ENCODE measurements around the gene RPP21. TPM values are rescaled to one million over a fixed set of nuclear protein-coding genes. Genes with fewer than 3 reads are reported as not detected.

Gene RPP21
- 100 to 1,000 TPM in 2 of 4 donors, 10 to 100 TPM in 2; 78.1 to 149 (median 113) TPM for total RNA-seq

DNA sequence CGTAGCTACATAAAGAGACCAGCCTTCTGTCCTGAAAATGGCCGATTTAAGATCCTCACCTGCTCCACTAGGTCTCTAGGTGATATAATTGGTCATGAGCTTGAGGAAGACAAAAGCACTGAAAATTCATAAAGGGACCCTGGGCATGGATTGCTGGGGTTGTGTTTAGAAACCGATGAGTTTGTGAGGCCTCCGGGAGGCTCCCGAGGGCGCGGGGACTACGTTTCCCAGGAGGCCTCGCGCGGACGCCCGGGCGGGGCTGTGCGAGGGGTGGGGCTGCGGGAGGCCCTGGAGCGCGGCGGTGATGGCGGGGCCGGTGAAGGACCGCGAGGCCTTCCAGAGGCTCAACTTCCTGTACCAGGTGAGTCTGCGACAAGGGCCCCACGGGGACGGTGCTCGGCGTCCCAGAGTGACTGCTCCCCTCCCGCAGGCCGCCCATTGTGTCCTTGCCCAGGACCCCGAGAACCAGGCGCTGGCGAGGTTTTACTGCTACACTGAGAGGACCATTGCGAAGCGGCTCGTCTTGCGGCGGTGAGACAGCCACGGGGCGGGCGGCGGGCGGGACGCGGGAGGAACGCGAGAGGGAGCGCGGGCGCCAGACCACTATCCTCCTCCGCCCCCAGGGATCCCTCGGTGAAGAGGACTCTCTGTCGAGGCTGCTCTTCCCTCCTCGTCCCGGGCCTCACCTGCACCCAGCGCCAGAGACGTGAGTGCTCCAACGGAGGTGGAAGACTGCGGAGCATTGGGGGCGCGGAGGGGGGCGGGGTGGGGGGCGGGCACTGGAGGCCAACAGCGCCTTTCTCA lies at the start of gene RPP21:
Gene RPP21, plus strand, starts transcription at position 289 of the 804 bp plus-strand sequence. Its CDS starts 16 bp downstream, at position 305.
- Histone ChIP-seq H3K4me1 (peaks cover 10 to 17% (median 16%) of the 10 kb centered on the region in 4 donors), H3K9me3 (no peaks in the 10 kb centered on the region), H3K36me3 (peaks cover 18 to 51% (median 34%) of the 10 kb centered on the region in 4 donors), H3K27ac (replicated peaks in 1 of 4) (peak within 1 kb of the TSS; percentile 85 to 95 (median 92)), H3K27me3 (no peaks in the 10 kb centered on the region), H3K4me3 (peak within 1 kb of the TSS; percentile 76 to 97 (median 85))
- 3% methylated on average over 33 of the region's 64 CpGs for WGBS
- TF ChIP-seq POLR2A (IDR thresholded peaks at IDR 0.05; ENCODE audit: low read depth) (peak; percentile 67), POLR2AphosphoS5 (IDR thresholded peaks at IDR 0.05) (peak; percentile 87 to 92), EP300 (IDR thresholded peaks at IDR 0.05) (no peak)
- TF ChIP-seq, protein P1, sequence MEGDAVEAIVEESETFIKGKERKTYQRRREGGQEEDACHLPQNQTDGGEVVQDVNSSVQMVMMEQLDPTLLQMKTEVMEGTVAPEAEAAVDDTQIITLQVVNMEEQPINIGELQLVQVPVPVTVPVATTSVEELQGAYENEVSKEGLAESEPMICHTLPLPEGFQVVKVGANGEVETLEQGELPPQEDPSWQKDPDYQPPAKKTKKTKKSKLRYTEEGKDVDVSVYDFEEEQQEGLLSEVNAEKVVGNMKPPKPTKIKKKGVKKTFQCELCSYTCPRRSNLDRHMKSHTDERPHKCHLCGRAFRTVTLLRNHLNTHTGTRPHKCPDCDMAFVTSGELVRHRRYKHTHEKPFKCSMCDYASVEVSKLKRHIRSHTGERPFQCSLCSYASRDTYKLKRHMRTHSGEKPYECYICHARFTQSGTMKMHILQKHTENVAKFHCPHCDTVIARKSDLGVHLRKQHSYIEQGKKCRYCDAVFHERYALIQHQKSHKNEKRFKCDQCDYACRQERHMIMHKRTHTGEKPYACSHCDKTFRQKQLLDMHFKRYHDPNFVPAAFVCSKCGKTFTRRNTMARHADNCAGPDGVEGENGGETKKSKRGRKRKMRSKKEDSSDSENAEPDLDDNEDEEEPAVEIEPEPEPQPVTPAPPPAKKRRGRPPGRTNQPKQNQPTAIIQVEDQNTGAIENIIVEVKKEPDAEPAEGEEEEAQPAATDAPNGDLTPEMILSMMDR (IDR thresholded peaks at IDR 0.05) = no peak
- intact Hi-C loops (cut with DNase I) = no loop called here
- no peak for DNase-seq (ENCODE audit: extremely low spot score)

DNA sequence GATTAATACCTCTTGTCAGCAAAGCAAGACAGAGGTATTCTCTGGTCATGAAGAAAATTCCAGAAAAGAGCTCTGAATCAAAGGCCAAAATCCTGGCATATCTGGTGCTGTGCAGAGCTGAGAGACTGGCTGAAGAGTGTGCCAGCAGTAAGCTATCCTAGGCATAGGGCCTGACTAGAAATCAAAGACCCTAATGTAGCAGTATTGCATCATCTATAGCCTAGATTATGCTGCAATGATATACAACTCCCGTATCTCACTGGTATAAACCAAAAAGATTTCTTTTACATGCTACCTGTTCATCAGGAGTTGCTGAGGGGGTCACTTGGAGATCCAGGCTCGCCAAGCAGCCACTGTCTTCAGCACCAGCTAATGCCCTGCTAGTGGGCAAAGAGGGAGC lies 49.1 kb upstream of the RPP21 start:
- Histone ChIP-seq H3K4me3 (no peak overlapping the region), H3K36me3 (peaks cover 20 to 51% (median 37%) of the 10 kb centered on the region in 4 donors), H3K27me3 (no peaks in the 10 kb centered on the region), H3K4me1 (no peaks in the 10 kb centered on the region), H3K9me3 (no peaks in the 10 kb centered on the region), H3K27ac (replicated peaks in 1 of 4) (no peak overlapping the region)
- TF ChIP-seq POLR2AphosphoS5 (IDR thresholded peaks at IDR 0.05) (no peak), POLR2A (IDR thresholded peaks at IDR 0.05; ENCODE audit: low read depth) (no peak), EP300 (IDR thresholded peaks at IDR 0.05) (no peak)
- TF ChIP-seq, protein P1 (IDR thresholded peaks at IDR 0.05) = no peak
- no peak for DNase-seq (ENCODE audit: extremely low spot score)
- WGBS = 77% methylated on average over 2 of the region's 2 CpGs
- intact Hi-C loops (cut with DNase I) = no loop called here

DNA sequence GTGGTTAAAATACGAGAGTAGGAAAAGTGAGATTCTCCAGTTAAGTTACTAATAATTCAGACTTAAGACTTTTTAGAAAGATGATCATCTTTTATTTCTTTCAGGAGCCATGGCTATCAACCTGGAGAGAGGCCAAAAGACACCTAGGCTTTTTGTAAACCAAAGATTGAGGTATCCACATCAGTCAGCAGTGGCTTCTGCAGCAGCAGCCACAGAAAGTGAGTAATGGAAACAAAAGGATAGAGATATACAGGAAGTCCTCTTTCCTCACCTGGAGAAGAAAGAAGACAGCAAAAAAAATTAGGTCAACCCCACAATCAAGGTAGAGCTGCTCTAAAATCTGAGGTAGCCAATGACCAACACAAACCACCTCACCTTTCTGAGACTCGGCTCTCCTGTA lies 41.0 kb upstream of the RPP21 start:
- peaks cover 0 to 28% (median 14%) of the 10 kb centered on the region in 4 donors for H3K36me3 ChIP-seq
- H3K27me3 ChIP-seq = no peaks in the 10 kb centered on the region
- 95% methylated on average over 2 of the region's 2 CpGs for WGBS
- intact Hi-C loops (cut with DNase I) = no loop called here
- no peaks in the 10 kb centered on the region for H3K4me1 ChIP-seq
- TF ChIP-seq, protein P1 (IDR thresholded peaks at IDR 0.05) = no peak
- no peak for TF ChIP-seq EP300 (IDR thresholded peaks at IDR 0.05)
- no peak for TF ChIP-seq POLR2AphosphoS5 (IDR thresholded peaks at IDR 0.05)
- TF ChIP-seq POLR2A (IDR thresholded peaks at IDR 0.05; ENCODE audit: low read depth) = no peak
- H3K27ac ChIP-seq (replicated peaks in 1 of 4) = no peak overlapping the region
- no peaks in the 10 kb centered on the region for H3K9me3 ChIP-seq
- no peak for DNase-seq (ENCODE audit: extremely low spot score)
- no peak overlapping the region for H3K4me3 ChIP-seq

DNA sequence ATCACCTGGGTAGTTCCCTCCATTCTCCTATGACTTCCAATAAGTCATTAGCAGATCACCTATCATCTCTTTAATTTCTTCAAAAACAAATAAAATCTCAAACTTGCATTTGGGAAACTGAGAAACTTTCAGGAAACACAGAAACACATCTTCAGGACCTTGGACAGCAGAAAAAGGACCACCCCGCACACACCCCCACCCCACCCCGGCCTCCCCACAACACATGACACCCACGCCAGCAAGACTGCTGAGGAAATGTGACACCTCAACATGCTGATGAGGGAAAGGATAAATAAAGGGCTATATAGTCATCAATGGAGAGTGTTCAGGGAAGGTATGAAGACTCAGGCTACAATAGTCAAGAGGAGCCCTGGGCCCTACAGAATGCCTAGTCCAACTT lies 33.9 kb upstream of the RPP21 start:
- TF ChIP-seq EP300 (IDR thresholded peaks at IDR 0.05) (no peak), POLR2A (IDR thresholded peaks at IDR 0.05; ENCODE audit: low read depth) (no peak), POLR2AphosphoS5 (IDR thresholded peaks at IDR 0.05) (no peak)
- TF ChIP-seq, protein P1 (IDR thresholded peaks at IDR 0.05) = no peak
- DNase-seq (ENCODE audit: extremely low spot score) = no peak
- Histone ChIP-seq H3K27ac (replicated peaks in 1 of 4) (no peak overlapping the region), H3K27me3 (no peaks in the 10 kb centered on the region), H3K36me3 (peaks cover 0 to 47% (median 17%) of the 10 kb centered on the region in 4 donors), H3K9me3 (no peaks in the 10 kb centered on the region), H3K4me3 (no peak overlapping the region), H3K4me1 (no peaks in the 10 kb centered on the region)
- WGBS = 83% methylated on average over 3 of the region's 3 CpGs
- intact Hi-C loops (cut with DNase I) = no loop called here

Measured in esophagus muscularis mucosa (tissue), 4 donors.